OCI-LY3 (cell line): ENCODE data around the gene VEZT.
"Not testable (repeated sequence)": the region's sequence is repeated elsewhere in the genome, so short reads cannot be mapped to it uniquely, and the experiment has no call there.

Source experiments
- EZH2phosphoT487 ChIP-seq: fragments of 200-600 bp; shearing (Covaris generic); IDR thresholded peaks from 2 replicates; pipeline ENCODE4 v1.6.1; 2018; ENCODE audit warnings: antibody characterized with exemption, mixed run types, low read depth
- TF ChIP-seq, protein P1 (sequence below): fragments of 200-600, 300-600 bp; sonication (generic); IDR thresholded peaks from 2 replicates; pipeline ENCODE4 v1.5.1; 2014; ENCODE audit warnings: antibody characterized with exemption, low read length, low read depth

DNA sequence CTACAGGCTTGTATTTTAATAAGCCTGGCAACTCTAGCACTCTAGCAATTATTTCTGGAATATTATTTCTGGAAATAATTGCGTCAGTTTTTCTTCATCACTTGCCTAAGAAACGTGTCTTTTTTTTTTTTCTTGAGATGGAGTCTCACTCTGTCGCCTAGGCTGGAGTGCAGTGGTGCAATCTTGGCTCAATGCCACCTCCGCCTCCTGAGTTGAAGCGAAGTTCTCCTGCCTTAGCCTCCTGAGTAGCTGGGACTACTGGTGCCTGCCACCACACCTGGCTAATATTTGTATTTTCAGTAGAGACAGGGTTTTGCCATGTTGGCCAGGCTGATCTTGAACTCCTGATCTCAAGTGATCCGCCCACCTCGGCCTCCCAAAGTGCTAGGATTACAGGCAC lies 106.6 kb downstream of the VEZT start:
- not testable (repeated sequence) for TF ChIP-seq EZH2phosphoT487
- TF ChIP-seq, protein P1, sequence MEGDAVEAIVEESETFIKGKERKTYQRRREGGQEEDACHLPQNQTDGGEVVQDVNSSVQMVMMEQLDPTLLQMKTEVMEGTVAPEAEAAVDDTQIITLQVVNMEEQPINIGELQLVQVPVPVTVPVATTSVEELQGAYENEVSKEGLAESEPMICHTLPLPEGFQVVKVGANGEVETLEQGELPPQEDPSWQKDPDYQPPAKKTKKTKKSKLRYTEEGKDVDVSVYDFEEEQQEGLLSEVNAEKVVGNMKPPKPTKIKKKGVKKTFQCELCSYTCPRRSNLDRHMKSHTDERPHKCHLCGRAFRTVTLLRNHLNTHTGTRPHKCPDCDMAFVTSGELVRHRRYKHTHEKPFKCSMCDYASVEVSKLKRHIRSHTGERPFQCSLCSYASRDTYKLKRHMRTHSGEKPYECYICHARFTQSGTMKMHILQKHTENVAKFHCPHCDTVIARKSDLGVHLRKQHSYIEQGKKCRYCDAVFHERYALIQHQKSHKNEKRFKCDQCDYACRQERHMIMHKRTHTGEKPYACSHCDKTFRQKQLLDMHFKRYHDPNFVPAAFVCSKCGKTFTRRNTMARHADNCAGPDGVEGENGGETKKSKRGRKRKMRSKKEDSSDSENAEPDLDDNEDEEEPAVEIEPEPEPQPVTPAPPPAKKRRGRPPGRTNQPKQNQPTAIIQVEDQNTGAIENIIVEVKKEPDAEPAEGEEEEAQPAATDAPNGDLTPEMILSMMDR: not testable (repeated sequence)
